H1 (cell line): ENCODE results near the gene DNMT3B. TPM values are rescaled to one million over a fixed set of nuclear protein-coding genes. Genes with fewer than 3 reads are reported as not detected.

Experiments used
- CTCF ChIA-PET: fragments of 300-600 bp; sonication (Branson Sonifier 250); formaldehyde crosslinking; loops from one replicate; lab custom pipeline; 2021; ENCODE audit not compliant: partially characterized antibody; lab: Charles Lee
- POLR2A ChIA-PET: fragments of 300-600 bp; sonication (Branson Sonifier 250); formaldehyde crosslinking; loops from one replicate; lab custom pipeline; 2021; ENCODE audit warnings: inconsistent platforms; ENCODE audit not compliant: partially characterized antibody; lab: Charles Lee
- DNase-seq, 2 experiments: peaks; one replicate each; pipeline versions ENCODE4 v3.0.0 to v3.0.0-alpha.2; 2010 to 2022; ENCODE audit warnings: low spot score in 2 of 2, low read depth in 1 of 2, mixed read lengths in 1 of 2
- FAIRE-seq: peaks from 2 replicates; lab custom pipeline; 2011; peaks lifted over from hg19 to GRCh38; lab: Jason Lieb, UNC
- H2AFZ ChIP-seq: 2 replicates; pipeline ENCODE4 v1.8.1; 2012; ENCODE audit warnings: low read length, inconsistent platforms
- H2AK5ac ChIP-seq: 2 replicates; pipeline ENCODE4 v1.6.1; 2013; ENCODE audit warnings: low read depth, low read length
- H2BK120ac ChIP-seq: replicated peaks from 2 replicates; pipeline ENCODE3; 2013; ENCODE audit warnings: low read depth, low read length, inconsistent platforms
- H2BK12ac ChIP-seq: 2 replicates; pipeline ENCODE4 v1.6.1; 2013; ENCODE audit warnings: low read depth, low read length
- H2BK15ac ChIP-seq: 2 replicates; pipeline ENCODE4 v1.6.1; 2013; ENCODE audit warnings: low read length
- H2BK20ac ChIP-seq: 2 replicates; pipeline ENCODE4 v1.6.1; 2013; ENCODE audit warnings: low read length
- H2BK5ac ChIP-seq: 2 replicates; pipeline ENCODE4 v1.6.1; 2013; ENCODE audit warnings: low read depth, low read length
- H3K14ac ChIP-seq: 2 replicates; pipeline ENCODE4 v1.6.1; 2013; ENCODE audit warnings: inconsistent platforms; ENCODE audit not compliant: insufficient read length
- H3K18ac ChIP-seq: 2 replicates; pipeline ENCODE4 v1.6.1; 2013; ENCODE audit warnings: low read length; ENCODE audit errors: extremely low read depth
- H3K23ac ChIP-seq: 2 replicates; pipeline ENCODE4 v1.6.1; 2013; ENCODE audit warnings: inconsistent platforms; ENCODE audit not compliant: insufficient read length
- H3K23me2 ChIP-seq: 2 replicates; pipeline ENCODE4 v1.6.1; 2013; ENCODE audit warnings: low read depth, low read length
- H3K27ac ChIP-seq: 2 replicates; pipeline ENCODE4 v1.6.1; 2011; ENCODE audit warnings: low read depth, low read length, inconsistent platforms
- H3K27me3 ChIP-seq, 4 experiments: replicated peaks in 1 of 4; 1 replicate in 1 of 4; 2 replicates in 3 of 4; pipeline versions ENCODE4 v1.6.1 to v1.8.1; 2011 to 2013; ENCODE audit warnings: low read length in 3 of 4, mild to moderate bottlenecking in 3 of 4, inconsistent platforms in 2 of 4, mixed read lengths in 2 of 4, moderate library complexity in 1 of 4; ENCODE audit not compliant: control insufficient read depth in 3 of 4, insufficient read depth in 3 of 4; ENCODE audit errors: extremely low read depth in 1 of 4
- H3K36me3 ChIP-seq, 4 experiments: 2 replicates each; pipeline versions ENCODE4 v1.6.1 to v1.8.1; 2011 to 2013; ENCODE audit warnings: mild to moderate bottlenecking in 4 of 4, low read length in 3 of 4, moderate library complexity in 2 of 4, control low read depth in 1 of 4, inconsistent platforms in 1 of 4; ENCODE audit not compliant: insufficient read depth in 4 of 4, control insufficient read depth in 2 of 4
- H3K4ac ChIP-seq: replicated peaks from 2 replicates; pipeline ENCODE3; 2013; ENCODE audit warnings: low read length, low read depth, mixed read lengths, inconsistent platforms; ENCODE audit not compliant: insufficient read length
- H3K4me1 ChIP-seq, 4 experiments: replicated peaks in 1 of 4; 1 replicate in 1 of 4; 2 replicates in 3 of 4; pipeline versions ENCODE4 v1.6.1 to v1.8.1; 2011 to 2013; ENCODE audit warnings: low read length in 3 of 4, inconsistent platforms in 2 of 4, mixed read lengths in 1 of 4; ENCODE audit not compliant: insufficient read depth in 4 of 4, control insufficient read depth in 3 of 4
- H3K4me2 ChIP-seq, 2 experiments: 2 replicates each; pipeline versions ENCODE4 v1.6.1 to v1.8.1; 2011 to 2013; ENCODE audit warnings: low read depth in 2 of 2, low read length in 2 of 2, control low read depth in 1 of 2, inconsistent platforms in 1 of 2, mild to moderate bottlenecking in 1 of 2; ENCODE audit not compliant: insufficient read depth in 1 of 2
- H3K4me3 ChIP-seq, 4 experiments: fragments of 200-600, 300-600 bp in 1 of 4; sonication (generic), shearing (Covaris generic), sonication (Bioruptor Twin) in 1 of 4; 2 replicates each; pipeline versions ENCODE4 v1.5.1 to v1.8.1; 2011 to 2016; ENCODE audit warnings: low read length in 4 of 4, low read depth in 3 of 4, control low read depth in 2 of 4, inconsistent platforms in 2 of 4, mild to moderate bottlenecking in 2 of 4, mixed read lengths in 1 of 4, moderate library complexity in 1 of 4; ENCODE audit not compliant: insufficient read depth in 2 of 4; ENCODE audit errors: extremely low read depth in 1 of 4
- H3K56ac ChIP-seq: replicated peaks from 2 replicates; pipeline ENCODE3; 2013; ENCODE audit warnings: low read depth, mild to moderate bottlenecking, mixed read lengths, low read length, inconsistent platforms; ENCODE audit not compliant: insufficient read length
- H3K79me1 ChIP-seq: 2 replicates; pipeline ENCODE4 v1.6.1; 2013; ENCODE audit warnings: low read depth, low read length, control low read depth
- H3K79me2 ChIP-seq, 2 experiments: 2 replicates each; pipeline versions ENCODE4 v1.6.1 to v1.8.1; 2012 to 2013; ENCODE audit warnings: low read length in 2 of 2, mild to moderate bottlenecking in 2 of 2, inconsistent platforms in 1 of 2; ENCODE audit not compliant: insufficient read depth in 2 of 2, control insufficient read depth in 1 of 2
- H3K9ac ChIP-seq, 4 experiments: replicated peaks in 1 of 4; 1 replicate in 1 of 4; 2 replicates in 3 of 4; pipeline versions ENCODE4 v1.6.1 to v1.8.1; 2011 to 2013; ENCODE audit warnings: low read depth in 3 of 4, low read length in 3 of 4, control low read depth in 2 of 4, mild to moderate bottlenecking in 2 of 4, moderate library complexity in 2 of 4, inconsistent platforms in 1 of 4; ENCODE audit errors: extremely low read depth in 1 of 4
- H3K9me3 ChIP-seq, 2 experiments: 2 replicates each; pipeline versions ENCODE4 v1.6.1 to v1.8.1; 2012 to 2013; ENCODE audit warnings: mild to moderate bottlenecking in 2 of 2, moderate library complexity in 2 of 2, control low read depth in 1 of 2, inconsistent platforms in 1 of 2, low read depth in 1 of 2, low read length in 1 of 2, mixed read lengths in 1 of 2; ENCODE audit not compliant: insufficient read depth in 2 of 2
- H4K20me1 ChIP-seq, 2 experiments: replicated peaks in 1 of 2; 2 replicates each; pipeline versions ENCODE3 to v1.8.1; 2011 to 2013; ENCODE audit warnings: inconsistent platforms in 2 of 2, low read length in 2 of 2, mild to moderate bottlenecking in 1 of 2; ENCODE audit not compliant: insufficient read depth in 2 of 2, control insufficient read depth in 1 of 2
- H4K5ac ChIP-seq: 2 replicates; pipeline ENCODE4 v1.6.1; 2013; ENCODE audit warnings: low read length, low read depth, mixed read lengths, inconsistent platforms; ENCODE audit not compliant: insufficient read length
- H4K8ac ChIP-seq: 2 replicates; pipeline ENCODE4 v1.8.0; 2013; ENCODE audit warnings: mild to moderate bottlenecking, moderate library complexity, low read length, inconsistent platforms; ENCODE audit not compliant: insufficient read depth; ENCODE audit errors: extremely low read depth
- H4K91ac ChIP-seq: replicated peaks from 2 replicates; pipeline ENCODE3; 2013; ENCODE audit warnings: low read length, mixed read lengths, inconsistent platforms; ENCODE audit not compliant: insufficient read length
- CTBP2 ChIP-seq: IDR thresholded peaks from 2 replicates; pipeline ENCODE4 v1.7.0; 2011; ENCODE audit warnings: borderline replicate concordance, mild to moderate bottlenecking, moderate library complexity, mixed read lengths, low read length; ENCODE audit not compliant: insufficient read depth, insufficient read length
- WGBS, 2 experiments: shearing (Covaris generic) in 1 of 2; methylation state at CpG; one replicate each; pipeline versions ENCODE4 v1.1.6 to v1.1.7; 2013 to 2015; ENCODE audit warnings: low lambda C conversion rate in 2 of 2, mixed read lengths in 2 of 2, inconsistent platforms in 1 of 2, low coverage in 1 of 2, missing lambda C conversion rate in 1 of 2; ENCODE audit not compliant: insufficient replicate concordance in 2 of 2, insufficient coverage in 1 of 2, insufficient read length in 1 of 2; ENCODE audit errors: extremely low coverage in 1 of 2, missing lambda C conversion rate in 1 of 2; 5-methylcytosine and 5-hydroxymethylcytosine counted together
- polyA plus RNA-seq, 7 experiments: library from polyadenylated mRNA; depleted of rRNA in 3 of 7; stranded (reverse) in 5 of 7; unstranded in 2 of 7; fragments of >200 nt in 5 of 7; fragments of 200-250 nt in 2 of 7; gene quantifications; 1 replicate in 5 of 7; 2 replicates in 1 of 7; 4 replicates in 1 of 7; pipeline versions ENCODE4 v1.2.1 to v1.2.3, GENCODE V29; 2011 to 2013; ENCODE audit warnings: missing spikeins in 2 of 7, mixed read lengths in 2 of 7
- total RNA-seq: library from RNA; stranded (reverse); fragmentation: NEBNext Ultra II Directional; extraction: Animal tissue kit (Norgen Biotek cat#: 25700); gene quantifications from 2 replicates; pipeline ENCODE4 v1.2.1, GENCODE V29; 2021

Gene DNMT3B
- total and polyA plus RNA-seq, 2 of the 8 experiments (the other 6 are each of a cell fraction or from before 2014, with no cell fraction given) = 433 to 1,016 TPM

DNA sequence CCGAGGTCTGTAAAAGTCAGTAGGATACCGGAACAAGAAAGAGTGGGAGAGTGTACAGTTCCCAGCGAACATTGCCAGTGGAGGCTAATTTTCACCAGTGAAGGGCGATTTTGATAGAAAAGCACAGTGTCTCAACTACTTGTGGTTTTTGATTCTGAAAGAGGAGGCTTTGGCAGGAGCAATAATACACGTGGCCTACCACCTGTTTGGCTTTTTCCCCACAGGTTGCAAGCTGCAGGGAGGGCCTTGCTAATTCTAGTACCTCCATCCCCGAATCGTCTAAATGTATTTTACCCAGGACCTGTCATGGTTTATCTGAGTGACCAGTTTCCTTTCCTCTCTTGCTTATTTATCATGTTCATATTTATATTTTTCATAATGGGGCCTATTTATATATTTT, 93.2 kb downstream of the DNMT3B start:
- Histone ChIP-seq H4K5ac (no peak overlapping the region), H3K23ac (no peak overlapping the region), H3K4ac (no peak overlapping the region), H2BK12ac (no peak overlapping the region), H3K79me1 (no peaks in the 10 kb centered on the region; the same call in 1 of the 2 replicates), H2AFZ (no peak overlapping the region), H3K27ac (no peak overlapping the region), H3K18ac (no peak overlapping the region), H3K9ac (no peak overlapping the region), H3K79me2 (no peaks in the 10 kb centered on the region; a peak in 1 of 4 replicates), H3K4me3 (no peak overlapping the region), H4K20me1 (peaks cover 0 to 6% of the 10 kb centered on the region in 2 experiments), H3K23me2 (no peaks in the 10 kb centered on the region), H2BK20ac (no peak overlapping the region), H2BK15ac (no peak overlapping the region), H3K9me3 (no peaks in the 10 kb centered on the region), H3K4me1 (peaks cover 9 to 17% (median 11%) of the 10 kb centered on the region in 4 experiments; a peak in 6 of 7 replicates), H4K91ac (no peak overlapping the region), H3K27me3 (no peaks in the 10 kb centered on the region), H3K56ac (no peak overlapping the region), H2BK120ac (no peak overlapping the region), H2BK5ac (no peak overlapping the region; the same call in 1 of the 2 replicates), H3K36me3 (peaks cover 0 to 13% (median 4%) of the 10 kb centered on the region in 4 experiments; a peak in 6 of 8 replicates), H3K4me2 (no peak overlapping the region), H4K8ac (no peak overlapping the region), H3K14ac (no peak overlapping the region), H2AK5ac (no peak overlapping the region)
- FAIRE-seq (no peak), DNase-seq (no peak)
- TF ChIP-seq CTBP2 = no peak
- CTCF ChIA-PET = no interaction called here
- POLR2A ChIA-PET = interaction anchor here (1.3 to 2.2 kb wide), 2 partner anchors 18 to 32 kb away, joined by 3 to 9 read pairs; no protein-coding TSS in a partner anchor
- whole genome bisulfite sequencing, 2 experiments = 88% methylated on average over 7 of the region's 7 CpGs; no CpG with 5 or more reads in 1 of the 2 experiments
